Loucy (cell line): ENCODE data around the gene TTC21B.

Source experiments
- EZH2phosphoT487 ChIP-seq: fragments of 200-600 bp; IDR thresholded peaks from 2 replicates; pipeline ENCODE4 v1.6.1; 2018; ENCODE audit warnings: antibody characterized with exemption, mild to moderate bottlenecking, moderate library complexity, borderline replicate concordance
- TF ChIP-seq, protein P1 (sequence below): fragments of 200-600 bp; sonication (generic); conservative IDR thresholded peaks from 2 replicates; pipeline ENCODE4 v1.5.1; 2014; ENCODE audit warnings: mild to moderate bottlenecking, antibody characterized with exemption, low read length

DNA sequence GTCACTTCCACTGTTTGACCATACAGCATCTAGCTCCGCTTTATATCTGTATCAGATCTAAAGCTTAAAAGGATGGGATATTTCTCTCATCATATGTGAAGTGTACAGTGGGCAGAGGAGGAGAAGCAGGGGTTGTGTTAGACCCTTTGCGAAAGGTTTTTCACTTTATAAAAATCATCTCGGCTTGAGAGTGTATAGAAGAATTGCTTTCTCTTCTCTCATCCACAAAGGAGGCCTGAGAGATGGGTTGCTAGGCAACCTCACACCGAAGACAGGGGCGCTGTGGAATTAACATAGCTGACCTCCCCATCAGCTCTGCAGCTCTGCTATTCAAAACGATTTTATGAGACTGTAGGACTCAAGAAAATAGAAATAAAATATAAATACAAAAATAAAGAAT lies 89.3 kb downstream of the TTC21B start:
- TF ChIP-seq, protein P1, sequence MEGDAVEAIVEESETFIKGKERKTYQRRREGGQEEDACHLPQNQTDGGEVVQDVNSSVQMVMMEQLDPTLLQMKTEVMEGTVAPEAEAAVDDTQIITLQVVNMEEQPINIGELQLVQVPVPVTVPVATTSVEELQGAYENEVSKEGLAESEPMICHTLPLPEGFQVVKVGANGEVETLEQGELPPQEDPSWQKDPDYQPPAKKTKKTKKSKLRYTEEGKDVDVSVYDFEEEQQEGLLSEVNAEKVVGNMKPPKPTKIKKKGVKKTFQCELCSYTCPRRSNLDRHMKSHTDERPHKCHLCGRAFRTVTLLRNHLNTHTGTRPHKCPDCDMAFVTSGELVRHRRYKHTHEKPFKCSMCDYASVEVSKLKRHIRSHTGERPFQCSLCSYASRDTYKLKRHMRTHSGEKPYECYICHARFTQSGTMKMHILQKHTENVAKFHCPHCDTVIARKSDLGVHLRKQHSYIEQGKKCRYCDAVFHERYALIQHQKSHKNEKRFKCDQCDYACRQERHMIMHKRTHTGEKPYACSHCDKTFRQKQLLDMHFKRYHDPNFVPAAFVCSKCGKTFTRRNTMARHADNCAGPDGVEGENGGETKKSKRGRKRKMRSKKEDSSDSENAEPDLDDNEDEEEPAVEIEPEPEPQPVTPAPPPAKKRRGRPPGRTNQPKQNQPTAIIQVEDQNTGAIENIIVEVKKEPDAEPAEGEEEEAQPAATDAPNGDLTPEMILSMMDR: no peak
- no peak for TF ChIP-seq EZH2phosphoT487
